ENCODE data around the gene CRK. TPM values are rescaled to one million over a fixed set of nuclear protein-coding genes. Genes with fewer than 3 reads are reported as not detected.
"Not testable (repeated sequence)": the region's sequence is repeated elsewhere in the genome, so short reads cannot be mapped to it uniquely, and the experiment has no call there.

Gene CRK
- total and polyA plus RNA-seq, 12 donors: 22.2 to 47.5 (median 36.0) TPM

GRCh38 chr17:1460233-1460632 is 4.2 kb upstream of the CRK start:
- 11 to 22% methylated on average over 6 of the region's 6 CpGs for WGBS, 2 donors
- Histone ChIP-seq H3K36me3 (peaks cover 0 to 33% (median 7%) of the 10 kb centered on the region in 9 donors), H3K4me3 (no peak overlapping the region), H3K4me1 (peaks cover 6 to 59% (median 31%) of the 10 kb centered on the region in 9 donors), H3K27me3 (peaks cover 0 to 10% (median 0%) of the 10 kb centered on the region in 7 donors), H3K27ac (peak overlapping the region; percentile 49 to 89 (median 80)), H3K9me3 (no peaks in the 10 kb centered on the region)
- no peak for TF ChIP-seq CTCF (IDR thresholded peaks at IDR 0.05)
- intact Hi-C loops (cut with DNase I): loop anchor here in 2 of 10 donors (5.0 to 10.0 kb wide), 2 partner anchors 93 to 95 kb away; no protein-coding TSS in a partner anchor
- ATAC-seq (peak in 7 of 8 donors; percentile 23 to 69 (median 55)), DNase-seq (peak; percentile 80 to 83)

- H3K9me3 ChIP-seq: no peaks in the 10 kb centered on the region
- WGBS, 2 donors: 0% methylated on average over 31 of the region's 31 CpGs
- DNase-seq (peak; percentile 70 to 79), ATAC-seq (peak; percentile 44 to 71 (median 60))
- H3K27me3 ChIP-seq: peaks cover 0 to 4% (median 0%) of the 10 kb centered on the region in 7 donors
- peak; percentile 49 to 74 (median 59) for TF ChIP-seq CTCF (IDR thresholded peaks at IDR 0.05)
- peak overlapping the region; percentile 97 to 99 (median 98) for H3K27ac ChIP-seq
- intact Hi-C loops (cut with DNase I): loop anchor here in 8 of 10 donors (2.0 to 10.0 kb wide), 9 partner anchors 37 to 93 kb away; partner anchors contain the start of genes INPP5K (in 4 of the 8) and MYO1C (in 1 of the 8)
- peaks cover 0 to 30% (median 0%) of the 10 kb centered on the region in 9 donors for H3K36me3 ChIP-seq
- peaks cover 17 to 65% (median 52%) of the 10 kb centered on the region in 9 donors for H3K4me1 ChIP-seq
- H3K4me3 ChIP-seq: peak overlapping the region; percentile 73 to 100 (median 98)
These were observed 688 bp downstream of the CRK start for GRCh38 chr17:1455291-1455796.

DNA sequence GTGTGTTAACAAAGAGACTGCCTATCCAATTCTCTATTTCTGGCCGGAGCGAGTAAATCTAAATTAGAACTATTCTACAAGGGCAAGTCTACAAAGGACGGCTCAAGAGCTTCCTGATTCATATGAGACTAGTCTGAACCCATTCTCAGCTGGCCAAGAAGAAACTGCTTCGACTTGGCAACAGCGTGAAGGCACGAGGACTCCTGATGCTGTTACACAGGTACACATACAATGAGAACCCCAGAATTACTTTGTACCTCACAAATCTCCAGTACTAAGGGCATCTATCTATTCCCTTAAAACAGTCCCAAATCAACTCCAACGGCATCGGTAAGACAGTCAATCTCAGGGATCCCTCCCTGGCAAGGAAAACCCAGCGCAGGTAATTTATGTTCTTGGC is 1.5 kb downstream of the CRK start:
- Histone ChIP-seq H3K4me3 (peak overlapping the region; percentile 73 to 100 (median 98)), H3K36me3 (peaks cover 0 to 35% (median 0%) of the 10 kb centered on the region in 9 donors), H3K9me3 (no peaks in the 10 kb centered on the region), H3K4me1 (peaks cover 17 to 66% (median 51%) of the 10 kb centered on the region in 9 donors), H3K27ac (peak overlapping the region; percentile 16 to 99 (median 98)), H3K27me3 (peaks cover 0 to under 1% (median 0%) of the 10 kb centered on the region in 7 donors)
- intact Hi-C loops (cut with DNase I): loop anchor here in 7 of 10 donors (2.0 to 10.0 kb wide), 5 partner anchors 60 to 90 kb away; partner anchors contain the start of gene INPP5K (in 3 of the 7)
- no peak for DNase-seq
- no peak for TF ChIP-seq CTCF (IDR thresholded peaks at IDR 0.05)
- ATAC-seq: no peak
- 35 to 36% methylated on average over 9 of the region's 9 CpGs for WGBS, 2 donors

- H3K27ac ChIP-seq: peak overlapping the region in 5 of 10 donors; percentile 97 to 99 (median 98)
- H3K4me1 ChIP-seq: peaks cover 17 to 75% (median 59%) of the 10 kb centered on the region in 9 donors
- ATAC-seq, H3K27me3 ChIP-seq, H3K9me3 ChIP-seq: not testable (repeated sequence)
- peak in 1 of 2 donors; percentile 1 for DNase-seq
- peak overlapping the region in 1 of 10 donors; percentile 99 for H3K4me3 ChIP-seq
- WGBS, 2 donors: 87 to 90% methylated on average over 11 of the region's 11 CpGs
- H3K36me3 ChIP-seq: peaks cover 0 to 35% (median 0%) of the 10 kb centered on the region in 9 donors
- intact Hi-C loops (cut with DNase I): loop anchor here in 7 of 10 donors (2.0 to 10.0 kb wide), 5 partner anchors 59 to 89 kb away; partner anchors contain the start of gene INPP5K (in 3 of the 7)
These were observed 2.3 kb downstream of the CRK start for GRCh38 chr17:1453694-1454093.
